ENCODE results near the gene SLC38A1.

DNA sequence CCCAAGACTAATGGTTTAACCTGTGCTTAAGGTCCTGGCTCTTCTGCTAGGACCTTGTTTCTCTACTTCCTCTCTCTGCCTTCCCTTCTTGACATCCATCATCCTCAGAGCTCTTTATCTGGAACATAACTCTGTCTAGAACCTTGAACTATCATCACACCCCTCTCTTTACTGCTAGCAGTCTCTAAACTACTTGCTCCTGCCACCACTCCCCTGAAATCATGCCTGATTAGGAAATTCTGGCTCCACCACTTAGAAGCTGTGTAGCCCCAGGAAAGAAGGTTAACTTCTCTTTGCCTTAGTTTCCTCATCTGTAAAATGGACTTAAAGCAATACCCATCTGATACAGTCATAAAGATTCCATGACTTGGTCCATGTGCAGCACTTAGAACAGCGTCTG is 9.1 kb downstream of the SLC38A1 start:
- TF ChIP-seq SIN3A (IDR thresholded peaks at IDR 0.05; ENCODE audit: borderline replicate concordance, insufficient read depth, low read length): no peak
- no peak for TF ChIP-seq POLR2AphosphoS5 (IDR thresholded peaks at IDR 0.05; ENCODE audit: low read depth, low read length)
- TF ChIP-seq, protein P1, sequence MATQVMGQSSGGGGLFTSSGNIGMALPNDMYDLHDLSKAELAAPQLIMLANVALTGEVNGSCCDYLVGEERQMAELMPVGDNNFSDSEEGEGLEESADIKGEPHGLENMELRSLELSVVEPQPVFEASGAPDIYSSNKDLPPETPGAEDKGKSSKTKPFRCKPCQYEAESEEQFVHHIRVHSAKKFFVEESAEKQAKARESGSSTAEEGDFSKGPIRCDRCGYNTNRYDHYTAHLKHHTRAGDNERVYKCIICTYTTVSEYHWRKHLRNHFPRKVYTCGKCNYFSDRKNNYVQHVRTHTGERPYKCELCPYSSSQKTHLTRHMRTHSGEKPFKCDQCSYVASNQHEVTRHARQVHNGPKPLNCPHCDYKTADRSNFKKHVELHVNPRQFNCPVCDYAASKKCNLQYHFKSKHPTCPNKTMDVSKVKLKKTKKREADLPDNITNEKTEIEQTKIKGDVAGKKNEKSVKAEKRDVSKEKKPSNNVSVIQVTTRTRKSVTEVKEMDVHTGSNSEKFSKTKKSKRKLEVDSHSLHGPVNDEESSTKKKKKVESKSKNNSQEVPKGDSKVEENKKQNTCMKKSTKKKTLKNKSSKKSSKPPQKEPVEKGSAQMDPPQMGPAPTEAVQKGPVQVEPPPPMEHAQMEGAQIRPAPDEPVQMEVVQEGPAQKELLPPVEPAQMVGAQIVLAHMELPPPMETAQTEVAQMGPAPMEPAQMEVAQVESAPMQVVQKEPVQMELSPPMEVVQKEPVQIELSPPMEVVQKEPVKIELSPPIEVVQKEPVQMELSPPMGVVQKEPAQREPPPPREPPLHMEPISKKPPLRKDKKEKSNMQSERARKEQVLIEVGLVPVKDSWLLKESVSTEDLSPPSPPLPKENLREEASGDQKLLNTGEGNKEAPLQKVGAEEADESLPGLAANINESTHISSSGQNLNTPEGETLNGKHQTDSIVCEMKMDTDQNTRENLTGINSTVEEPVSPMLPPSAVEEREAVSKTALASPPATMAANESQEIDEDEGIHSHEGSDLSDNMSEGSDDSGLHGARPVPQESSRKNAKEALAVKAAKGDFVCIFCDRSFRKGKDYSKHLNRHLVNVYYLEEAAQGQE (IDR thresholded peaks at IDR 0.05; ENCODE audit: insufficient read depth in 1 of 2, low read depth in 2 of 2, low read length in 2 of 2): no peak
- TF ChIP-seq TAF1 (IDR thresholded peaks at IDR 0.05; ENCODE audit: borderline replicate concordance, insufficient read depth, low read length): no peak
